GM18520 (cell line): Measurements from ENCODE around the gene OR4C46.
"Not testable (repeated sequence)": the region's sequence is repeated elsewhere in the genome, so short reads cannot be mapped to it uniquely, and the experiment has no call there.

Experiments used
- ATAC-seq: cut with Tn5 transposase; IDR thresholded peaks from one replicate; pipeline ENCODE4 v1.9.1; 2021; ENCODE audit not compliant: unreplicated experiment

Gene OR4C46

DNA sequence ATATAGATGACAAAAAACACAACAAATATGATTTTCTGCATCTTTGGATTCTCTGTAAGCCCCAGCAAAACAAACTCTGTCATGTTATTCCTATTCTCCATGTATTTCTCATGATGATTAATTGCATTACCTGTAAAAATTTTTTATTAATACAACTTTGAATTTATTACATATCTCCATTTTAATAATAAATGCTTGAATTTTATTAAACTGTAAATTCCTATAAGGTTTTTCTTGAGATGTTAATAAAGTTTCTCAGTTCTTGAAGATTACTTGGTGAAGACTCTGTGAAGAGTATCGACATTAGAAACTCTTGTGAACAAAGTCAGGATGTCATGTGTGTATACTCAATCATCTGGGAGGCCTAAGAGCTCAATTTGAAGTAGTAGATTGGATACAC lies at the start of gene OR4C46:
OR4C46 (minus strand) TSS at position 101 of the 400 bp plus-strand sequence; CDS start at position 101, 0 bp downstream.
- ATAC-seq: no peak

DNA sequence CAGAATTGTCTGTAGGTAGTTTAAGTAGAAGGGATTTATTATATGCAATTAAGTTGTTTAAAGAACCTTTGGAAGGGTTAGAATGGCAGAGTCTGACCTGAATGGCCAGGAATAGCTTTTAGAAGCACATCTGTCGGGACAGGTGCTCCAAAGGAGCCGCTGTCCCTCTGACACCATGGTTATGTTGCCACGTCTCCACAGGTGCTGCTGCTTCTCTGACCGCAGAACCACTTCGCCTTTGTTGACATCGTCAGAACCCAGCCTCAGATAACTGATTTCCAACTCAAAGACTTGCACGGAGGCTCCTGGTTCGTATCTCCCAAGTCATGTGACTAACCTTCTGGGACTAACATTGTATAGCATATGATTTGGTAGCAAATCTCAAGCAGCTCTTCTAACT lies 41.8 kb upstream of the OR4C46 start:
- not testable (repeated sequence) for ATAC-seq

DNA sequence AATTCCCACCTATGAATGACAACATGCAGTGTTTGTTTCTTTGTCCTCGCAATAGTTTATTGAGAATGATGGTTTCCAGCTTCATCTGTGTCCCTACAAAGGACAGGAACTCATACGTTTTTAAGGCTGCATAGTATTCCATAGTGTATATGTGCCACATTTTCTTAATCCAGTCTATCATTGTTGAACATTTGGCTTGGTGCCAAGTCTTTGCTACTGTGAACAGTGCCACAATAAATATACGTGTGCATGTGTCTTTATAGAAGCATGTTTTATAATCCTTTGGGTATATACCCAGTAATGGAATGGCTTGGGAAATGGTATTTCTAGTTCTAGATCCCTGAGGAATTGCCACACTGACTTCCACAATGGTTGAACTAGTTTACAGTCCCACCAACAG lies 42.4 kb downstream of the OR4C46 start:
- not testable (repeated sequence) for ATAC-seq

DNA sequence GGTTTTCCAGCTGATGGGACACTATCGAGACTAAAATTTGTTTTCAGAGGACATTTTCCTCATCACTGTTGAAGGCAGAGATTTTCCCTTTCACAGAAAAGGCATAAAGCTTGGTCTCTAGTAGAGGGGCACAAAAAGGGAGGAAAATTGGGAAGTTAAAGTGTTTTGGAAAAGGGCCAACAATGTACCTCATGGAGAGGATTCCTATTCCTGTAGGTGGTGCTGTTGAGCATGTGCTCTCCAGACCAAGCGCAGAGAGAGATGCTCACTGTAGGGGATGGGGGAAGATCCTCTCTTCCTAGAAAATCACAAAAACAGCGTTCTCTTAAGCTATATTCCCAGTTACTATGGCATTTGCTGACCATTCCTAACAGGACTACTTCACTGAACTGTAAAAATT lies 44.9 kb downstream of the OR4C46 start:
- no peak for ATAC-seq

DNA sequence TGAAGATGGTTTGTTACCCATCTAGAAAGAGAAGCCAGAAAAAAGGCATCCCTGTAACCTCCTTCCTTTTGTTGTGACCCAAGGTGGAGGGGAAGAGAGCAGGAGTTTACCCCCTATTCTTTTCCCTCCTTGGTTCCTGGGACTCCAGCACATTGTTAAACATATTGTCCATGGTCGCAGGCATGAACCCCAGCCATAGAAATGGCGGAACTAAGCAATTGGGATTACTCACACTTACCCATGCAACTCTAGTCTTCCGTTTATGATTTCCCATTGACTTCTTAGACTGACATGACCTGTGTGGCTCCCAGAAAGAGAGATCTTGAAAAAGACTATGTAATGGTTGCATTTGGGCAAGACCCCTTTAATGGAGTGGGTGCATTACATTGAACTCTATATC lies 45.4 kb downstream of the OR4C46 start:
- no peak for ATAC-seq
